GM06990 (cell line): ENCODE measurements around the gene FBXO17.

Experiments used
- DNase-seq: peaks from one replicate; pipeline ENCODE4 v3.0.0-alpha.2; 2011; ENCODE audit not compliant: insufficient read length; ENCODE audit errors: extremely low read depth
- H3K27me3 ChIP-seq: replicated peaks from 2 replicates; pipeline ENCODE4 v1.6.0; 2011; ENCODE audit warnings: low read length; ENCODE audit not compliant: control insufficient read depth, insufficient read depth
- H3K36me3 ChIP-seq: 2 replicates; pipeline ENCODE4 v1.5.1; 2011; ENCODE audit warnings: low read length; ENCODE audit not compliant: control insufficient read depth, insufficient read depth
- H3K4me3 ChIP-seq: replicated peaks from 2 replicates; pipeline ENCODE4 v1.5.1; 2011; ENCODE audit warnings: low read depth, mild to moderate bottlenecking, control low read depth, low read length
- CTCF ChIP-seq: IDR thresholded peaks from 2 replicates; pipeline ENCODE4 v1.5.1; 2011; ENCODE audit warnings: low read length, control low read depth, mild to moderate bottlenecking, inconsistent platforms; ENCODE audit not compliant: insufficient read depth, poor library complexity, severe bottlenecking

FBXO17 gene

DNA sequence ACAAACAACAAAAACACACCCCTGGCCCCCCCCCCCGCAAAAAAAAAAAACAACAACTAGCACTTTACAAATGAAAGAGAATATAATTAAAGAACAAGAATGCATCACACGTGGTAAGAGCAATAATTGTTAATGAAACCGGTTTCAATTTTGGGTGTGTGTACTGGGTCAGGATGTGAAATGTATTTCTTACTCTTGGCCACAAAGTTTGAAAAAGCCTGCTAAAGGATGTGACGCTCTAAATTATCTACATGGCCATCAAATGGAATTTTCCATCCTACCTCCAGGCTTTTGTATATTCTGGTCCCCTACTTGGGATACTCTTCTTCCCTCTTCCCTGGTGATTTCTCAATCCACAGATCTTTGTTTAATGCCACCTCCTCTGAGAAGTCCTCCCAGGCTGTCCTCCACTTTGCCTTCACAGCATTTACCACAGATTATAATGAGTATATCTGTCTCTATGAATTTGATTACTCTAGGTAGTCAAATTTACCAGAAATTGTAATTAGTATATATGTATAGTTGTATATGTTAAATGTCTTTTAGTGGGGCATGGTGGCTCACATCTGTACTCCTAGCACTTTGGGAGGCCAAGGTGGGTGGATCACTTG lies 47.0 kb downstream of the FBXO17 start:
- H3K27me3 ChIP-seq = no peaks in the 10 kb centered on the region
- no peak for TF ChIP-seq CTCF
- no peak overlapping the region for H3K4me3 ChIP-seq
- no peak for DNase-seq
- H3K36me3 ChIP-seq = peaks cover 12% of the 10 kb centered on the region

DNA sequence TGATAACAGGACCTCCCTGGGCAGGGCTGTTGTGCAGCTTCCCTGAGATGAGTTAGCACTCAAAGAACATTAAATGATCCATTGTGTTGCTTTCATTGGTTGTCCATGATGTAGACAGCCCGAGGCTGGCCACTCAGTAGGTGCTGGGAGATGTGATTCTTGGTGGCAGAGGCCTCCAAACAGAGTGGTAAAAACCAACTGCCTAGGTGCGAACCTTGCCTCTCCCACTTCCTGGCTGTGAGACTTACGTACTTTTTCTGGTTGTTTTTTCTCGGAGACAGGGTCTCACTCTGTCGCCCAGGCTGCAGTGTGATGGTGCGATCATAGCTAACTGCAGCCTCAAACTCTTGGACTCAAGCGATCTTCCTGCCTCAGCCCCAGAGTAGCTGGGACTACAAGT lies 51.2 kb downstream of the FBXO17 start:
- no peak for DNase-seq
- no peak for TF ChIP-seq CTCF
- no peaks in the 10 kb centered on the region for H3K27me3 ChIP-seq
- no peak overlapping the region for H3K4me3 ChIP-seq
- H3K36me3 ChIP-seq = peaks cover 13% of the 10 kb centered on the region

DNA sequence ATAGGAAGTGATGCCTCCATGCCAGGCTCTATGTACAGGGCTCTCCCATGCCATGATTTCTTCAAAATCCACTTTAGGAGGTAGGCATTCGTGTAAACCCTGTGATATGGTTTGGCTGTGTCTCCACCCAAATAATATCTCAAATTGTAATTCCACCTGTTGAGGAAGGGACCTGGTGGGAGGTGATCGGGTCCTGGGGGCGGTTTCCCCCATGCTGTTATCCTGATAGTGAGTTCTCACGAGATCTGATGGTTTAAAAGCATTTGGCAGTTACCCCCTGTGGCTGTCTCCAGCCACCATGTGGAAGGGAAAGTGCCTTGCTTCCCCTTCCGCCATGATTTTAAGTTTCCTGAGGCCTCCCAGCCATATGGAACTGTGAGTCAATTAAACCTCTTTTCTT lies 53.1 kb downstream of the FBXO17 start:
- TF ChIP-seq CTCF = no peak
- Histone ChIP-seq H3K36me3 (peaks cover 13% of the 10 kb centered on the region), H3K27me3 (no peaks in the 10 kb centered on the region), H3K4me3 (no peak overlapping the region)
- DNase-seq = no peak

GRCh38 chr19:38921420-38922274 lies 53.9 kb downstream of the FBXO17 start:
- Histone ChIP-seq H3K4me3 (no peak overlapping the region), H3K36me3 (peaks cover 13% of the 10 kb centered on the region), H3K27me3 (no peaks in the 10 kb centered on the region)
- TF ChIP-seq CTCF = no peak
- DNase-seq = no peak

GRCh38 chr19:38920602-38921419 lies 54.7 kb downstream of the FBXO17 start:
- H3K4me3 ChIP-seq = no peak overlapping the region
- H3K36me3 ChIP-seq = peaks cover 13% of the 10 kb centered on the region
- DNase-seq = no peak
- no peaks in the 10 kb centered on the region for H3K27me3 ChIP-seq
- TF ChIP-seq CTCF = no peak
